HEK293 (cell line): Measurements from ENCODE around the gene ZFR2.

Experiments used
- CTCF ChIP-seq: fragments of 450-650 bp; formaldehyde crosslinking; IDR thresholded peaks from 2 replicates; pipeline ENCODE4 v1.5.1; 2016; ENCODE audit warnings: missing biosample characterization, missing genetic modification characterization
- PRDM10 ChIP-seq: fragments of 450-650 bp; formaldehyde crosslinking; IDR thresholded peaks from 2 replicates; pipeline ENCODE4 v1.5.1; 2016; ENCODE audit warnings: missing biosample characterization, missing genetic modification characterization
- TCF7L2 ChIP-seq: IDR thresholded peaks from 2 replicates; pipeline ENCODE4 v1.6.1; 2011; ENCODE audit warnings: low read depth, mild to moderate bottlenecking, inconsistent platforms, low read length, moderate library complexity, borderline replicate concordance
- ZBTB7A ChIP-seq: fragments of 450-650 bp; formaldehyde crosslinking; IDR thresholded peaks from 2 replicates; pipeline ENCODE4 v1.5.1; 2016; ENCODE audit warnings: low read depth, missing biosample characterization, missing genetic modification characterization
- ZNF155 ChIP-seq: fragments of 450-650 bp; formaldehyde crosslinking; IDR thresholded peaks from 2 replicates; pipeline ENCODE4 v1.5.1; 2016; ENCODE audit warnings: missing biosample characterization, missing genetic modification characterization
- ZNF274 ChIP-seq, 2 experiments: fragments of 200-500 bp in 1 of 2; fragments of 450-650 bp in 1 of 2; sonication (Bioruptor generic) in 1 of 2; formaldehyde crosslinking in 1 of 2; IDR thresholded peaks; 2 replicates each; pipeline versions ENCODE4 v1.5.1 to v1.6.1; 2014 to 2016; ENCODE audit warnings: borderline replicate concordance in 1 of 2, inconsistent platforms in 1 of 2, low read length in 1 of 2, missing biosample characterization in 1 of 2, missing genetic modification characterization in 1 of 2
- ZNF280C ChIP-seq: fragments of 450-650 bp; formaldehyde crosslinking; IDR thresholded peaks from 2 replicates; pipeline ENCODE4 v1.5.1; 2016; ENCODE audit warnings: missing biosample characterization, missing genetic modification characterization
- ZNF510 ChIP-seq: fragments of 450-650 bp; formaldehyde crosslinking; IDR thresholded peaks from 2 replicates; pipeline ENCODE4 v1.5.1; 2018; ENCODE audit warnings: mild to moderate bottlenecking, missing genetic modification characterization, missing biosample characterization; ENCODE audit not compliant: insufficient replicate concordance
- ZNF513 ChIP-seq: fragments of 450-650 bp; IDR thresholded peaks from 2 replicates; pipeline ENCODE4 v1.5.1; 2018; ENCODE audit warnings: missing biosample characterization, missing genetic modification characterization
- TF ChIP-seq, protein P1 (sequence below): fragments of 450-650 bp; formaldehyde crosslinking; IDR thresholded peaks from 2 replicates; pipeline ENCODE4 v1.5.1; 2016; ENCODE audit warnings: missing biosample characterization, missing genetic modification characterization
- TF ChIP-seq, protein P2 (sequence below): IDR thresholded peaks from 2 replicates; pipeline ENCODE4 v1.6.1; 2011; ENCODE audit warnings: mild to moderate bottlenecking, low read depth, low read length, borderline replicate concordance
- TF ChIP-seq, protein P3 (sequence below): fragments of 450-650 bp; formaldehyde crosslinking; IDR thresholded peaks from 2 replicates; pipeline ENCODE4 v1.5.1; 2016; ENCODE audit warnings: missing biosample characterization, missing genetic modification characterization

DNA sequence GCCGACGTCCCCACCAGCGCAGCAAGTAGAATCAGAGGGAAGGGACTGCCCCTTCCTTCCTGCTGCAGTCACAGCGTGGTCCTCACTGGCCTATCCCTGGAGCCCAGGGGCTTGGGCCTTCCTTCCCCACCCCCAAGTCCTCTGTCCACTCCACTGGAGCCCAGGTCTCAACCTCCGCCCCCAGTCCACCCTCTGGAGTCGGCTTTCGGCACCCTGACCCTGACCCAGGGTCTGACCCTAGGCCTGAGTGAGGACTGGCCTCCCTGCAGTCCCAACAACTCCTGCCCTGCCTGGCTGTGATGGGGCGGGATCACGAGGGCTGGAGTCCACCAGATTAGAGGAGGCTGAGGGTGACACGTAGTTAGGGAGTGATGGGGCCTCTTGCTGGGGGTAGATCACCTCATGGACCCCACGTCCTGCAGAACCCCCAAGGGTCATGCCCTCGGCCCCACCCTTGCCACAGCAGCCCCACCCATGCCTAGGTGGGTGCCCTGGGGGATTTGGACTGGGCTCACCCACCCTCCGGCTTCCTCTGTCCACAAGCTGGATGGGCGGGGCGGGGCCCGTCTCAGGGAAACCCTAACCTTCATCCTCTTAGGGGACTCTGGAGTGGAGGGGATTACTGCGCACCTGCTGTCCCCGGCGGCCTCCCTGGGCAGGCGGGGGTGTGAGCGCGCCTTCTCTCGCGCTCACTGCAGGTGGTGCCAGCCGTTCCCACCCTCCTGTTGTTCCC lies 100.7 kb downstream of the ZFR2 start:
- TF ChIP-seq CTCF (tag by site-specific recombination) (no peak), ZNF155 (tag by site-specific recombination) (no peak), ZNF513 (tag by site-specific recombination) (no peak), PRDM10 (tag by site-specific recombination) (no peak), ZNF510 (no peak), TCF7L2 (no peak), ZBTB7A (tag by site-specific recombination) (no peak), ZNF274 (IDR thresholded peaks at IDR 0.05; ENCODE audit: low read length) (no peak), ZNF274 (tag by site-specific recombination; IDR thresholded peaks at IDR 0.05; ENCODE audit: borderline replicate concordance) (no peak), ZNF280C (tag by site-specific recombination) (no peak)
- TF ChIP-seq, protein P1, sequence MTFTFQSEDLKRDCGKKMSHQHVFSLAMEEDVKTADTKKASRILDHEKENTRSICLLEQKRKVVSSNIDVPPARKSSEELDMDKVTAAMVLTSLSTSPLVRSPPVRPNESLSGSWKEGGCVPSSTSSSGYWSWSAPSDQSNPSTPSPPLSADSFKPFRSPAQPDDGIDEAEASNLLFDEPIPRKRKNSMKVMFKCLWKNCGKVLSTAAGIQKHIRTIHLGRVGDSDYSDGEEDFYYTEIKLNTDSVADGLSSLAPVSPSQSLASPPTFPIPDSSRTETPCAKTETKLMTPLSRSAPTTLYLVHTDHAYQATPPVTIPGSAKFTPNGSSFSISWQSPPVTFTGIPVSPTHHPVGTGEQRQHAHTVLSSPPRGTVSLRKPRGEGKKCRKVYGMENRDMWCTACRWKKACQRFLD (tag by site-specific recombination), result no peak
- TF ChIP-seq, protein P2, sequence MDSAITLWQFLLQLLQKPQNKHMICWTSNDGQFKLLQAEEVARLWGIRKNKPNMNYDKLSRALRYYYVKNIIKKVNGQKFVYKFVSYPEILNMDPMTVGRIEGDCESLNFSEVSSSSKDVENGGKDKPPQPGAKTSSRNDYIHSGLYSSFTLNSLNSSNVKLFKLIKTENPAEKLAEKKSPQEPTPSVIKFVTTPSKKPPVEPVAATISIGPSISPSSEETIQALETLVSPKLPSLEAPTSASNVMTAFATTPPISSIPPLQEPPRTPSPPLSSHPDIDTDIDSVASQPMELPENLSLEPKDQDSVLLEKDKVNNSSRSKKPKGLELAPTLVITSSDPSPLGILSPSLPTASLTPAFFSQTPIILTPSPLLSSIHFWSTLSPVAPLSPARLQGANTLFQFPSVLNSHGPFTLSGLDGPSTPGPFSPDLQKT, result no peak
- TF ChIP-seq, protein P3, sequence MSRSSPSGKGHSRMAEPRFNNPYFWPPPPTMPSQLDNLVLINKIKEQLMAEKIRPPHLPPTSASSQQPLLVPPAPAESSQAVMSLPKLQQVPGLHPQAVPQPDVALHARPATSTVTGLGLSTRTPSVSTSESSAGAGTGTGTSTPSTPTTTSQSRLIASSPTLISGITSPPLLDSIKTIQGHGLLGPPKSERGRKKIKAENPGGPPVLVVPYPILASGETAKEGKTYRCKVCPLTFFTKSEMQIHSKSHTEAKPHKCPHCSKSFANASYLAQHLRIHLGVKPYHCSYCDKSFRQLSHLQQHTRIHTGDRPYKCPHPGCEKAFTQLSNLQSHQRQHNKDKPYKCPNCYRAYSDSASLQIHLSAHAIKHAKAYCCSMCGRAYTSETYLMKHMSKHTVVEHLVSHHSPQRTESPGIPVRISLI (tag by site-specific recombination), result no peak
